OCI-LY3 (cell line): Measurements from ENCODE around the gene SRD5A1.

Source experiments
- H2AFZ ChIP-seq: fragments of 200-600, 300-600 bp; shearing (Covaris generic); 2 replicates; pipeline ENCODE4 v1.6.0; 2014; ENCODE audit warnings: antibody characterized with exemption, low read depth, low read length
- H3K27ac ChIP-seq: fragments of 200-600, 300-600 bp; sonication (generic); 2 replicates; pipeline ENCODE4 v1.5.1; 2014; ENCODE audit warnings: mild to moderate bottlenecking, low read length, moderate library complexity, mixed read lengths
- H3K27me3 ChIP-seq: fragments of 200-600, 300-600 bp; sonication (generic); 2 replicates; pipeline ENCODE4 v1.6.1; 2014; ENCODE audit warnings: low read depth, low read length, mixed read lengths
- H3K36me3 ChIP-seq: fragments of 200-600, 300-600 bp; sonication (generic); replicated peaks from 2 replicates; pipeline ENCODE3; 2014; ENCODE audit warnings: low read depth, low read length, mixed read lengths
- H3K4me1 ChIP-seq: fragments of 300-600, 200-600 bp; sonication (generic); 2 replicates; pipeline ENCODE4 v1.6.1; 2014; ENCODE audit warnings: low read length, mixed read lengths
- H3K4me2 ChIP-seq: fragments of 200-600, 300-600 bp; sonication (generic); 2 replicates; pipeline ENCODE4 v1.6.1; 2014; ENCODE audit warnings: low read length, mixed read lengths
- H3K4me3 ChIP-seq: fragments of 300-600, 200-600 bp; sonication (generic); 2 replicates; pipeline ENCODE4 v1.5.1; 2014; ENCODE audit warnings: antibody characterized with exemption, mild to moderate bottlenecking, low read length, moderate library complexity
- H3K79me2 ChIP-seq: fragments of 300-600, 200-600 bp; shearing (Covaris generic); 2 replicates; pipeline ENCODE4 v1.6.1; 2014; ENCODE audit warnings: mild to moderate bottlenecking, low read length, mixed read lengths
- H3K9ac ChIP-seq: fragments of 300-600, 200-600 bp; shearing (Covaris generic); 2 replicates; pipeline ENCODE4 v1.6.0; 2014; ENCODE audit warnings: mild to moderate bottlenecking, low read length, moderate library complexity
- H3K9me3 ChIP-seq: fragments of 200-600, 300-600 bp; shearing (Covaris generic); 2 replicates; pipeline ENCODE4 v1.6.1; 2014; ENCODE audit warnings: low read length, mixed read lengths; ENCODE audit not compliant: insufficient read depth
- H4K20me1 ChIP-seq: fragments of 200-600, 300-600 bp; sonication (generic); 2 replicates; pipeline ENCODE4 v1.6.1; 2016; ENCODE audit warnings: low read length, mixed read lengths; ENCODE audit not compliant: insufficient read depth
- CTCF ChIP-seq: fragments of 200-600, 300-600 bp; sonication (generic); IDR thresholded peaks from 2 replicates; pipeline ENCODE4 v1.5.1; 2014; ENCODE audit warnings: antibody characterized with exemption, low read length, low read depth
- EZH2phosphoT487 ChIP-seq: fragments of 200-600 bp; shearing (Covaris generic); IDR thresholded peaks from 2 replicates; pipeline ENCODE4 v1.6.1; 2018; ENCODE audit warnings: antibody characterized with exemption, mixed run types, low read depth

The SRD5A1 gene

GRCh38 chr5:6710070-6710469 is 76.8 kb downstream of the SRD5A1 start:
- H3K27ac ChIP-seq = no peak overlapping the region
- H3K27me3 ChIP-seq = no peaks in the 10 kb centered on the region
- no peak overlapping the region for H2AFZ ChIP-seq
- H3K4me3 ChIP-seq = no peak overlapping the region
- no peak overlapping the region for H3K4me2 ChIP-seq
- H3K9me3 ChIP-seq = no peaks in the 10 kb centered on the region
- peaks cover 13% of the 10 kb centered on the region for H3K79me2 ChIP-seq
- H3K9ac ChIP-seq = no peak overlapping the region
- no peak for TF ChIP-seq CTCF
- no peak for TF ChIP-seq EZH2phosphoT487
- peaks cover 18% of the 10 kb centered on the region for H3K4me1 ChIP-seq
- H4K20me1 ChIP-seq = peaks cover 5% of the 10 kb centered on the region
- peaks cover 4% of the 10 kb centered on the region for H3K36me3 ChIP-seq

GRCh38 chr5:6710551-6711318 is 77.5 kb downstream of the SRD5A1 start:
- H3K27me3 ChIP-seq = no peaks in the 10 kb centered on the region
- TF ChIP-seq CTCF = no peak
- TF ChIP-seq EZH2phosphoT487 = no peak
- H3K4me3 ChIP-seq = no peak overlapping the region
- no peak overlapping the region for H3K4me2 ChIP-seq
- peaks cover 21% of the 10 kb centered on the region for H3K4me1 ChIP-seq
- no peaks in the 10 kb centered on the region for H3K9me3 ChIP-seq
- no peak overlapping the region for H3K9ac ChIP-seq
- H2AFZ ChIP-seq = no peak overlapping the region
- peaks cover 8% of the 10 kb centered on the region for H3K36me3 ChIP-seq
- peaks cover 19% of the 10 kb centered on the region for H3K79me2 ChIP-seq
- no peak overlapping the region for H3K27ac ChIP-seq
- H4K20me1 ChIP-seq = peaks cover 12% of the 10 kb centered on the region

- Histone ChIP-seq H3K4me1 (peaks cover 30% of the 10 kb centered on the region), H3K9me3 (no peaks in the 10 kb centered on the region), H3K36me3 (peaks cover 16% of the 10 kb centered on the region), H3K9ac (peak overlapping the region; percentile 95), H3K79me2 (peaks cover 28% of the 10 kb centered on the region), H3K27me3 (no peaks in the 10 kb centered on the region), H3K4me3 (peak overlapping the region; percentile 94), H3K27ac (peak overlapping the region; percentile 91), H4K20me1 (peaks cover 20% of the 10 kb centered on the region), H2AFZ (peak overlapping the region; percentile 59; the same call in 1 of the 2 replicates), H3K4me2 (peak overlapping the region; percentile 82)
- TF ChIP-seq EZH2phosphoT487 (no peak), CTCF (no peak)
Measured at GRCh38 chr5:6711409-6712141, 78.3 kb downstream of the SRD5A1 start.

- H3K9me3 ChIP-seq = no peaks in the 10 kb centered on the region
- H3K27ac ChIP-seq = peak overlapping the region; percentile 91
- H3K27me3 ChIP-seq = no peaks in the 10 kb centered on the region
- H3K9ac ChIP-seq = peak overlapping the region; percentile 95
- H3K4me1 ChIP-seq = peaks cover 34% of the 10 kb centered on the region
- peaks cover 34% of the 10 kb centered on the region for H3K79me2 ChIP-seq
- peaks cover 21% of the 10 kb centered on the region for H3K36me3 ChIP-seq
- H3K4me3 ChIP-seq = peak overlapping the region; percentile 94
- TF ChIP-seq EZH2phosphoT487 (no peak), CTCF (no peak)
- H3K4me2 ChIP-seq = peak overlapping the region; percentile 82
- H4K20me1 ChIP-seq = peaks cover 26% of the 10 kb centered on the region
- peak overlapping the region; percentile 59; the same call in 1 of the 2 replicates for H2AFZ ChIP-seq
Measured at GRCh38 chr5:6712142-6712576, 78.9 kb downstream of the SRD5A1 start.
